Cerebellar cortex (tissue), 1 donor: ENCODE measurements around the gene POLE.

ENCODE experiments used
- DNase-seq: peaks from one replicate; pipeline ENCODE4 v3.0.0-alpha.2; 2015; ENCODE audit warnings: low spot score

Gene POLE

GRCh38 chr12:132653567-132654290 lies 33.4 kb downstream of the POLE start:
- DNase-seq = no peak

- no peak for DNase-seq
Measured at GRCh38 chr12:132651444-132652100, 35.6 kb downstream of the POLE start.

DNA sequence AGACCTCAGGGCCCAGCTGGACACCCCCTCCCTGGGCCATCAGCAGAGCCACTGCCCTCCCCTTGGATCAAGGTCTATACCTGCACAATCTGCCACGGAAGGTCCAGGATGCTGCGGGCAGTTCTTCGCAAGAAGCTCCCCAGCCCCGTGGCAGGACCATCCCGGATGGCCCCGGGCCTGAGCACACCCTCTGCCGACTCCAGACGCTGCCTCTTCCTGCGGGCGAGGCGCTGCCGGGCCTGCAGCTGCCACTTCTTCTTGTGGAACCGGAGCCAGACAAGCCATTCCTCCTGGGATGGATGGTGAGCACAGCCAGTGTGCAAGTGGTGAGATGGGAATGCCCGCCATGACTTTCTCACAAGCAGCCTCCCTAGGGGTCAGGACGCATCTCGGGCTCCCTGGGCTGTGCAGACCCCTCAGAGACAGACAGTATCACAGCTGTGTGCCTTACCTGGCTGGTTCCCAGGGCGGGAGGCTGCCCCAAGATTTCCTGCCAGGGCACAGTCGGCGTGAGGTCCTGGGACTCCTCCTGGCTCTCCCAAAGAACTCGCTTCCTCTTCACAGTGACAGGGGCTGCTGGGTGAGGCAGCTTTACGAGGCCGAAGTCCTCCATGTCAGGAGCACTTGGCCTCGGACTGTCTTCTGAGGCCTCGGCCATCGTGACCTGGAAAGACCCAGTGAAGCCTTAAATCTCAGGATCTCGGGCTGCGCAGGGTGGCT lies 37.8 kb downstream of the POLE start:
- no peak for DNase-seq

- no peak for DNase-seq
Measured at GRCh38 chr12:132648616-132649225, 38.4 kb downstream of the POLE start.

DNA sequence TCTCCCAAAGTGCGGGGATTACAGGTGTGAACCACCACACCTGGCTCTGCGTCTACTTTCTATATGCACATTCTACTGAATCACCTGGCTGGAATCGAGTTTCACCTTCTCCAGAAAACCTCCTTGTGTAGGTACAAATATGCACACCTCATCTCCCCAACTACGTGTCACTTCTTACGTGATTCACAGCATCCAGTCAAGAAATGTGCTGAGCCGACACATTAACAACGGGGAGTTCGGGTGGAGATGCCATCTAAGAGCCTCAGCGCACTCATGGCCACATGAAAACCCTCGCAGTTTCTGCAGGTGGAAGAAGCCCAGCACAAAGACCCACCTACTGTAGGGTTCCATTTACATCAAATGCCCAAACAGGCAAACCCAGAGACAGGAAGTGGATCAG lies 39.3 kb downstream of the POLE start:
- DNase-seq = no peak

GRCh38 chr12:132646850-132647249 lies 40.3 kb downstream of the POLE start:
- no peak for DNase-seq

DNA sequence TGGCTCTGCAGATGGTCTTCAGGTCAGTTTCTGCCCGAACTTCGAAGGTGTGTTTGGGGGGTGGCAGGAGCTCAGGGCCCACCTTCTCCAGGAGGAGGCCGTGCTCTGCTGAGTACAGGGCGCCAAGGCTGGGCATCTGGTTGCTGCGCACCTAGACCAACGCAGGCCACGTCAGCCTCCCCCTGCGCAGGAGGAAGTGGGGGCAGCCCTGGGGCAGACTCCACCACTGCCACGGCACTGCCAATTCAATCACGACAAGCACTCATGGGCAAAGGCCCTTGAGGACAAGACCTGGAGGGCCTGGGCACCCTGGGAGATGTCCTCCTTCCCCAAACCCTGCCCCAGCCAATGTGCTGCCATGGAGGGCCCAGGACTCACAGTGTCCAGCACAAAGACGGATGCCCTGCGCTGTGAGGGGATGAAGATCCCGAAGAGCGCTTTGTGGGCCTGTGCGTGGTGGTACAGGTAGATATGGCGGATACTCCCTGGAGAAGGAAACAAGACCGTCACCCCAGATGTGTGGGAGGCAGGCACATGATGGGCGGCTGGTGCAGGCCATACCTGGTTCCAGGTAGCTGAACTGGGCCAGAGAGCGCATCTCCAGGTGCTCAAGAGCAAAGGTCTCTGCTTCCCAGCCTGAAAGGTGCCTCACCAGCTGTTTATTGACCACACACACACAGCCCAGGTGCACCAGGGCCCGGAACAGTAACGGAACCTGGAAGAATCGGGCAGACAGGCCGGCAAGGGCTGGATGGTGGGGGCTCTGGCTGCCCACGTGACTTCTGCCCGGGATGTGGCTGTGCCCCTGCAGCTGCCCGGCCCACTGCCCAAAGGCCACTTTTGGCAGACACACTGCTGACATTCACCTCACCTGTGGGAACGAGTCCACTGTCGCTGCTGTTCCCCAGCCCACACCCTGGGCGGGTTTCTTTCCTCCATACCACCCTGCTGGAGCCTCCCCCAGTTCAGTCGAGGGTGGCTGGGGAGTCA lies 44.0 kb downstream of the POLE start:
- no peak for DNase-seq

DNA sequence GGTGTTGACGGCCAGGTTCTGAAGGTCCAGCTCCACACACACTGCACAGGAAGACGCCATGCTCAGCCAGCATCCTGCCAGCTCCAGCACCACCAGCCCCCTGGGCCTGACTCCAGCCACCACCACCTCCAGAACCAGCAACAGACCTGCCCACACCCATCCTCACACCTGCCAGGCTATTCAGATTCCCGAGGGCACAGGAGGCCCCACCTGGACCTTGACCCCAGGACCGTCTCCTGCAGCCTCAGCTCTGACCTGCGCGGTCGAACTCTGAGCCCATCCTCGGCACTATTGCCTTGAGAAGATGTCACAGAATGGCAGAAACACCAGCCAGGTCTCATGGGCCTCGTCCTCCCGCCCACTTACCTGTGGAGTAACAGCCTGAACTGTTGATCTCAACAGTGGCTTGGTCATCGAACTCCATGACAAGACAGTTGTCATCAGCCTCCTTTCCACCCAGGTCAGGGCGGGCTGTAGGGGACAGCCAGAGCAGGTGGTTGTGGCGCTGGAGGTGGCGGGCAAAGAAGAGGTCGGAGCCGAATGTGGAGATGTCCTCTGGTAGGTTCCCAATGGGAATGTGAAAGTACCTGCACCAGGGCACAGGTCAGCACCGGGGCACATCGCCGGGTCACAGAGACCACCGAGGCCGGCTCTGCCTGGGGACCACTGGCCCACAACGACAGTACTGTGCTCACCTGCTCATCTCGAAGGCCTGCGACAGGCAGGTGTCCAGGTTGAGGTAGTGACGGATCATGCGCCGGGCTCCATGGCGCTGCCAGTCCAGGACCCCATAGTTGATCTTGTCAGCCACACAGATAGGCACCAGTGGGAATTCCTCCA lies 45.1 kb downstream of the POLE start:
- DNase-seq = no peak

DNA sequence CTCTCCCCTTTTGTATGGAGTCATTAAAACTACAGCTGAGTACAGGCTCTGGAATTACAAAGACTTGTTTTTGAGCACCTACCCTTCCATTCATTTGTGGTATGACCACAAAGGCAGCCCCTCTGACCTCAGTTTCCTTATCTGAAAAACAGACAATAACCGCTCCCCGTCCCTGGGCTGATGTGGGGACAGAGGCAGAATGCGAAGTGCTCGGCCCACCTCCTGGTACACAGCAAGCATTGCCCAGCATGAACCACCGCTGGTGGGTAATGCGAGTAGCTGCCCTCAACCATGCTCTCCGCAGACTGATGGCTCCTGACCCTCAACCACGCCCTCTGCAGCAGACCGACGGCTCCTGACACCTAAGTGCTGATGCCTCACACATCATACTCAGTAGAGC lies 46.2 kb downstream of the POLE start:
- no peak for DNase-seq

- DNase-seq = no peak
Measured at GRCh38 chr12:132639956-132640520, 47.1 kb downstream of the POLE start.

GRCh38 chr12:132638541-132639408 lies 48.4 kb downstream of the POLE start:
- DNase-seq = peak; percentile 39

DNA sequence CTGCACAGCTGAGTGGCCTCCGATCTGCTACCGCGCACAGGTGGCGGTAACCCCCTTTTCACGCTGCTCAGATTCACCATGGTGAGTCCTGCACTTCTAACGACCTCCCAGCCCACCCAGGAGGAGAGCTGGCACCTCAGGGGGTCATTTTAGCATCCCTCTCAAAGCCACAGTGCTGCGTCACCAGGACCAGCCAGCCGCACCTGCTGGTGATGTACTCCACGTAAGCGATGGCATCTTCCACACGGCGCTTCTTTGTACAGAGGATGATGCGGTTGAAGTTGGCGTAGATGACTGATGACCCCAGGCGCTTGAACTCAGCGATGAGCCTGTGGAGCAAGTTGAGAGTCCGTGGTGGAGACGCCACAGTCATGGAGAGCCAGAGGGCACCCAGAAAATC lies 49.3 kb downstream of the POLE start:
- no peak for DNase-seq

DNA sequence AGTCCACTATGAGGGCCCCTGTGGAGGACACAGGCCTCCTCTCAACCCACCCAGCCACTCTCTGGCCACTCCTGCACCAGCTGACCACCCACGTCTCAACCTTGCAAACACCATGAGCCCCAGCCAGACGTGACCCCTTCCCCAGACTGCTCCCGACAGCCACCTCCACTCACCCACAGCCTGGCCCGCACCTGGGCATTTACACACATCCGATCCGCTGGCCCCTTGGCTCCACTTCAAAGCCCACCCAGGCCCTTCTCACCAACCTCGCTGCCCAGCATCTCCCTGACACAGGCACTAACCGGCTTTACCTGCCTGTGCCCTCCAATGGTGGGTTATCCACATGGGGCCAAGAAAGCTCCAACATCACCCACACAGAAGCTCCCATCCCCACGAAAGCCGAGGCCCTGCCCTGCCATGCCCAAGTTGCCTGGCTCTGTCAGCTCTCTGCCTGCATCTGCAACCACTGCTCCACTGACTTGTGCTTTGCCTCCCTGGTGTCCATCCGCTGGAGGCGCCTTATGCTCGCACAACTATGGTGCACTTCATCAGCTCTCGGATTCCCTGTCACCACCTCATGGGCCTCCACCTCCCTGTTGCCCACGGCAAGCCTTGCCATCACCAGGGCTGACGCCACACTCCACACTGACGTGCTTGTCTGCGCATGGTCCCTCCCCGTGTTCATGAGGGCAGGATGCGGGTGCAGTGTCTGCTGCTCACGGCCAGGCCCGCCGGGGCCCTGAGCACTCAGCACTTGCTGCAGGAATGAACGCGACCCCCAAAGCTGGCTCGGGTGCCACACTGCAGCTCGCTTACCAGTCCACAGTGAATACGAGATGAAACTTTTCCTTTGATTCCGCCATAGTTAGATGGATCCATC lies 51.8 kb downstream of the POLE start:
- DNase-seq = no peak

GRCh38 chr12:132634411-132634990 lies 52.6 kb downstream of the POLE start:
- no peak for DNase-seq

- DNase-seq = no peak
Measured at GRCh38 chr12:132633901-132634300, 53.2 kb downstream of the POLE start.

GRCh38 chr12:132633398-132633797 lies 53.7 kb downstream of the POLE start:
- DNase-seq = no peak

GRCh38 chr12:132632521-132633228 lies 54.5 kb downstream of the POLE start:
- no peak for DNase-seq
